Right lung (tissue), 10 donors: ENCODE measurements around the gene OMA1. TPM values are rescaled to one million over a fixed set of nuclear protein-coding genes. Genes with fewer than 3 reads are reported as not detected.
"Not testable (repeated sequence)": the region's sequence is repeated elsewhere in the genome, so short reads cannot be mapped to it uniquely, and the experiment has no call there.

Source experiments
- DNase-seq, 2 donors: peaks; one replicate each; pipeline ENCODE4 v3.0.0-alpha.2; 2013
- long read RNA-seq, 8 donors: transcript quantifications; one replicate each; lab custom pipeline, GENCODE V29; 2026
- polyA plus RNA-seq, 5 donors: library from polyadenylated mRNA; unstranded; fragments of 120-200 nt; gene quantifications; one replicate each; pipeline versions ENCODE4 v1.2.1 to v1.2.3, GENCODE V29; 2013; ENCODE audit warnings: inconsistent platforms in 1 of 5, low replicate concordance in 1 of 5; ENCODE audit not compliant: insufficient read length in 5 of 5, insufficient read depth in 1 of 5

Gene OMA1
- polyA plus RNA-seq: 10 to 100 TPM; 21.7 to 28.4 (median 26.4) TPM
- long read RNA-seq, donor 1: 0 reads
- long read RNA-seq, donor 2: 0 reads
- long read RNA-seq, donor 3: 0 reads
- long read RNA-seq, donor 4: 0 reads
- long read RNA-seq, donor 5: 0 reads
- long read RNA-seq, donor 6: 0 reads
- long read RNA-seq, donor 7: 0 reads
- long read RNA-seq, donor 8: 0 reads

DNA sequence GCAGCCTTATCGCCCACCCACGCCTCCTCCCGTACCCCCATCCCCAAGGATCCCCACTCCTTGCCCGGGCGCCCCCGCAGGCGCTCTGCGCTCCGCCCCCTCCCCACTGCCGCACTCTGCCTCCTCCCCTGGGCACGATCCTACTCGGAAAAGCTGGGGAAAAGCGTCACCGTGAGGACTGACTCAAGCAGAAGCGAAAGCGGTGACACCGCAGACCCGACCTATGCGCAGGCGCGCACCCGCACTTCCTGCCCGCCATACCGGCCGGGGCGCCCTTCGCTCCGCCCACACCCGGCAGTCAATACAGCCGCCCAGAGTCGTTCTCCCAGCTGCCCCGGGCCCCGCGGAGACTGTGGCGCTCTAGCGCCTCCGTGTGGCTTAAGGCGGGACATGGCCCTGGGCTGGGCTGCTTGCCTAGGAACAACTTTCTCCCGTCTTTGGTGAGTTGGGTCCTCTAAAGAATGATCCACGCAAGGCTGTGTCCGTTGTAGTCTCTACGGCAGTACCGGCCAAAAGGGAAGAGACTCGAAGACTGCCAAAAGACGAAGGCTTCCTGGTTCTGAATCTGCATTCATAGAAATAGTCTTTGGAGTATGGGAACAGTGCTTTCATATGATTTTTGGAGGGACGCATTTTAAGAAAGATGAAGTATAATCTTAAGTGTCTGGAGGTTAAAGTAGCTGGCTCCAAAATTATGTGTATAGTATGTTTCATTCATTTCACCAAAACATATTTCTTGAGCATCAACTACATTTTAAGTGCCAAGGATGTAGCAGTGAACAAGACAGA, at the start of gene OMA1:
TSS of gene OMA1 (minus strand) at position 207 of the 789 bp plus-strand sequence. CDS start 7,432 bp downstream, outside the sequence.
- DNase-seq: peak; percentile 98

DNA sequence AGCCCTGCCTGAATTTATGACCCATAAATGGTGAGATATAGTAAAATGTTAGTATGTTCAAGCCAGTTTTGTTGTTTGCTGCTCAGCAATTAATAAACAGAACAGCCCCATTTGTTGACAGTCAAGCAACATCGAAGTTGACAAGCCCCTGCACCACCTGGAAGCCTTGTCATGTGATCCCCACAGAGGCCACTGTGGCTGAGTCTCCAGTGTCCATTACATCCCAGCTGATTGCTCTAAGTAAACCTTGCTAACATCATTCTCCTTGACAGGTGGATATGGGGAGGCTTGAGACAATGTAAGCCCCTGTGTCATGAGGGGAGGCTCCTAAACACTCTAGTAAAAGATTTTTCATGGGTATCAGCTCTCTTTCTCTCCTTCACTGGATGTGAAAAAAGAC, 48.0 kb upstream of the OMA1 start:
- no peak for DNase-seq

DNA sequence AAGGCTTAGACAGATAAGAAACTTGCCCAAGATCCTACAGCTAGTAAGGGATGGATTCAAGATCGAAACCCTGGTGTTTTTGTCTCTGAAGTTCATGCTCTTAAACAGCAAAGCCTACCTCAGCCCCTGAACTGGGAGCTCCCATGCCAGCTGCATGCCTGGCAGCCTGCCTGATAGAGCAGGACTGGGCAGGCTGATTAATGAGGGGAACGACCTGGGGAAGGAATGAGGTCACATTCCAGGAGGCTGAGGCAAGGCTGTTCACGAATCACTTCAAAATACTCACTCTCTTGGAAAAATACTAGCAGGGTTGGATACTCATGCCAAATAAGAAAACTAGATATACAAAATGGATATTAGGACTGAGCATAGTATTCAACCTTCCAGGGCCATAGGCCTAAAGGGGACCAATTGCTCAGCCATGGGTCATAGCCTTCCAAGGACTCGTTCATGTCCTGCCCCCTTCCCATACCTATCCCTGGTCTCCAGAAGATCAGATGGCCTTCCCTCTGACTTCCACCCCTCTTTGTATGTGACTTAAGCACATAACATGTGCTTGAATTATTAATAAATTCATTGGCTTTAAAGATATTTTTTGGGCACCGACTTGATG, 46.1 kb upstream of the OMA1 start:
- DNase-seq: no peak

DNA sequence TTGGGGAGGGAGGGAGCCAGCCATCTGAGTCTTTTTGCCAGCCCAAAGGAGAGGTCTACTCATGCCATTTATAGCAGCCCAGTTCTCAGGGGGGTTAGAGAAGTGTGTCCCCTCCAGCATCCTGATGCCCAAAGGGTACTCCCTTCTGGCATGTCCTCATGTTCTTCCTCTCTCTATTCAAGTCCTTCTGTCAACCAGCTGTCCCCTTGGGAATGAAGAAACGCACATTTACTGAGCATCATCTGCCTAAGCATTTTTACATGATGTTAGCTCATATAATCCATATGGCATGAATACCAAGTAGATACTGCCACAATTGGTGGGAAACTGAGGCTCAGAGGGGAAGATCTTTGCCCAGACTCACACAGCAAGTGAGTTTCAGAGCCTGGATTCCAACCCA, 45.3 kb upstream of the OMA1 start:
- no peak for DNase-seq

DNA sequence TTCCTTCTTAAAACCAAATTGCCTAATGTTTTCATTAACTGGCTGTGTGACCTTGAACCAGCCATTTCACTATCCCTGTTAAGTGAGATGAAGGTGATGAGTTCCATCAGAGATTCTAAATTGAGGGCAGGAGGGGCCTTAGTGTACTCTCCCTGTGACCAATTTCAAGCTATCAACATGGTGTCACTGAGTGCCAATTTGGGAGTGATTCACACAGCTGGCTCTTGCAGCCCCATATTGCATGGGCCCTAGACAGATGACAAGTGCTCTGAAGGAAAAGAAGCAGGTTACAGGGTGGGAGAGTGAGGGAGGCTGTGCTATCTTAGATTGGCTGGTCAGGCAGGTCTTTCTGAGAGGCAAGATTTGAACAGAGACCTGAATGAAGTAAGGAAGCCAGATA, 43.5 kb upstream of the OMA1 start:
- no peak for DNase-seq

DNA sequence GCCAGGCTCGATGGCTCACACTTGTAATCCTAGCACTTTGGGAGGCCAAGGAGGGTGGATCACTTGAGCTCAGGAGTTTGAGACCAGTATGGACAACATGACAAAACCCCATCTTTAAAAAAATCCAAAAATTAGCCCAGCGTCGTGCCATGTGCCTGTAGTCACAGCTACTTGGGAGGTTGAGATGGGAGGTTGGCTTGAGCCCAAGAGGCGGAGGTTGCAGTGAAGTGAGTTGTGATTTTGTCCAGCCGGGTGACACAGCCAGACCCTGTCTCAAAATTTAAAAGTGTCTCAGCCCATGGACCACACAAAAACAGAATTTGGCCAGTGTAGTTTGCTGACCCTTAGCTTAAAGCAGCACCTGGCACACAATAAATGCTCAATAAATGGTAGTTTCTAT, 41.9 kb upstream of the OMA1 start:
- no peak for DNase-seq

DNA sequence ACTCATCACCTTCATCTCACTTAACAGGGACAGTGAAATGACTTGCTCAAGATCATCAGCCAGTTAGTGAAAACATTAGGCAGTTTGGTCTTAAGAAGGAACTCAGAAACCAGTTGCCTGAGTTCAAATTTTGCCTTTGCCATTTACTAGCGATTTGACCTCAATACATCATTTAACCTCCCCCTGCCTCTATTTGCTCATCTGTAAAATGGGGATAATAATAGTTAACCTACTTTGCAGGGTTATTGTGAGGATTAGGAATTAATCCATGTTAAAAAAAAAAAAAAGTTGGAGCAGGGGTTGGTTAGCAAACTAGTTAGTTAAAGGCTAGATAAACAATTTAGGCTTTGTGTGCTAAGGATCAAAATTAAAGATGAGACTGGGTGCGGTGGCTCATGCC, 41.1 kb upstream of the OMA1 start:
- no peak for DNase-seq

DNA sequence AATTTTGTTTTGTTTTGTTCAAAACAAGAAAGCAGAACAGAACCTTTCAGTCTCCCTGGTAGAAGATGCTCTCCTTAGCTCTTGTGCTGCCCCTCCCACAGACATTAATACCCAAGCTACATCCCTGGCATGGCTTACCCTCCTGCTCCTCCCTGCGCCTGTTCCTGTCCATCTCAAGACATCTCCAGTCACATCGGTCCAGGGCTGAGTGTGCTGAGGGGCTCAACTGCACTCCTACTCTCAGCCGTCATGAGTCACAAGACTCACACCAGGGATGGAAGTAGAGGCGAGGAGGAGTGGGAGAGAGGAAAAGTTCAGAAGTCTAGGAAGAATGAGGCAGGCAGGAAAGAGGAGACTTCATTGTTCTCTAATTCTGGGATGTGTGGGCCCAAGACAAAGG, 39.7 kb upstream of the OMA1 start:
- DNase-seq: no peak

DNA sequence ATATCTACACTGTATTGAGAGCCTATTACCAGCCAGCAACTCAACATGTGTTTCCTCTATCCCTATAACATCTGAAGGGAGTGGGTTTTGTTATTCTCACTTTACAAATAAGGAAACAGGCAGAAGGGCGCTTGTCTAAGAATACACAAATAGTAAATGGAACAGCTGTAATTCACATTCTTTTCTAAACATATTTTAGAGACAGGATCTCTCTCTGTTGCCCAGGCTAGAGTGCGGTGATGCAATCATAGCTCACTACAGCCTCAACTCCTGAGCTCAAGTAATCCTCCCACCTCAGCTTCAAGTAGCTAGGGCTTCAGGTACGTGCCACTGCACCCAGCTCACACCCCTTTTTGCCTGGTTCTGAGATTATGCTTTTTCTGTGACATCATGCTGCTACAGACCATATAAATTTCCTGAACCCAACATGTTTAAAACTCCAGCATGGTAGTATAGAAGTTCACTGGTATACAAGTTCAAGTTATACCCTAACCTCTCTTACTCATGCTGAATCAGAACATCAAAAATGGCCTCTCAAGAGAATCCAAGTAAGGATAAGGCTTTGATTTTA, 39.1 kb upstream of the OMA1 start:
- peak; percentile 63 to 67 for DNase-seq

DNA sequence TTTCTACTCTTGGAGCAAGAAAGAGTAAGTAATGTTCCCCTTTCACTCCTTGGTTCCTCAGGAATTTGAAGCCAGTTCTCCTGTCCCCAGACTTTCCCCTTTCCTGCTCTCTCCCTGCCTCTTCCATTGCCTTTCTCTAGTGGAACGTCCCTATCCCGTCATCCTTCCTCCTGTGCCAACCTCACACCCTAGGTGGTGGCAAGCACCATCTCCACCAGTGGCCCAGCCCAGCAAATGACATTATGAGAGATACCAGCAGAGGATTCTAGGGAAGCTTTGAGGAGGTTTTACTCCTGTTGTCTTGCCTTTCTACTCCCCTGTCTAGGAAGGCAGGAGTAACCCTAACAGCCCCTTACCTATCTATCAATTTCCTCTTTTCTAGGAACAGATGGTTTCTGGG, 38.6 kb upstream of the OMA1 start:
- DNase-seq: no peak

DNA sequence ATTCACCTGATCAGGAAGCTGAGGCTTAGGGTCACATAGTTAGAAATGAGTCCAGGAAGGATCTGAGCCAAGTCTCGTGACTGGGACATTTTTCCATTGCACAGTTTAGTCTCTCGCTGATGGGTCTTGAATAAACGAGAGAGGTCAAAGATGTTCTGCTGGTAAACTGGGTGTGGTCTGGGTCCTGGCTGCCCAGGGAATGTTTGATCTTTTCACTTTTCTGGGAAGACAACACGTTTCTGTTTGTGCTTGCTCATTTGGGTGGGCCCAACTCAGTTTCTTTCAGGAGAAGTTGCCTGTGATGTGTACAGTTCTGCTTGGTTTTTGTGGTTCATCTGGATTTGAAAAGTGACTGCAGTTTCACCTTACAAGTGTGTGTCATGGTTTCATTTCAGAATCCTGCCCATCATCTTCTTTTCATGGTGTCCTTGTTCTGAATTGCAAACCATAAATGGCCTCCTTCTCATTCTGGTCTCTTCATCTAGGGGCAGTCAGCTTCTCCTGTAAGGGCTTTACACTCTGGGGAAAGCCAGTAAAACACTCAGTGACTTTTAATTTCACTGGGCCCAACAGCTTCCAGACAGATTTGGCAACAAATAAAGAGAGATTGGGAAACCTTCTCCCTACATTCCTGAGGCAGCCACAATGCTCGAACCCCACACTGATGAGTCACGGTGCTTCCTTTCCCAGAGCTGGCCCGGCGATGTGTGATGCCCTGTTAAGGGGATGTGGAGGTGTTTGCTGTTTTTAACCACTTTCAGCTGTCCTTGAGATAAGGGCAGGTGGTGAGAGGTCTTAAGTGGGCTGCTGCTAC, 37.8 kb upstream of the OMA1 start:
- DNase-seq: peak; percentile 58 to 77

DNA sequence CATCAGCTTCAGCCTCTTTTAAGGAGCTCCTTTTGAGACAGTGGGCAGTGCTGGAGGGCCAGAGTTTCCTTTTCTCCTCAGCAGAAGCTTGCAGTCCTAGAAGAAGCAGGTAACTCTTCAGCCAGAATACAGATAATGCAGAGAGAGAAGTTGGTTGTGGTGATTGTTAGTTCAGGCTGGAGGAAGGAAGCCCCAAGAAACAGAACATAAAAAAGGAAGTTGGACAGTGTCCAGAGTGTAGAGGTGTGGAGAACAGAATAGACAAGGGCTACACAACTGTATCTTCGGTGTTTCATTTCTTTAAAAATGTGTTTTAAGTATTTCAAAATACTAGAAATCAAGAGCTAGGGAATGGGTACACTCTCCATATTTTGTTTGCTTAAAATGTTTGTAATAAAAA, 37.0 kb upstream of the OMA1 start:
- no peak for DNase-seq

DNA sequence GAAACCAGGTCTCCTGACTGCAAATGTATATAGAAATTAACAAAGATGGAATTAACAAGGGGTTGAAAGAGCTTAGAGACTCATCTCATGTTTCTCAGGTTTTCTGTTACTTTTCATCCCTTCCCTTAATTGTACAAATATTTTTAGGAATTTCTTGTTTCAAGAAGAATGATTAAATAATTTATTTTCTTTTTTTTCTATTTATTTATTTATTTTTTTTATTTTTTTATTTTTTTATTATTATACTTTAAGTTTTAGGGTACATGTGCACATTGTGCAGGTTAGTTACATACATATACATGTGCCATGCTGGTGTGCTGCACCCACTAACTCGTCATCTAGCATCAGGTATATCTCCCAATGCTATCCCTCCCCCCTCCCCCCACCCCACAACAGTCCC, 35.6 kb upstream of the OMA1 start:
- not testable (repeated sequence) for DNase-seq

DNA sequence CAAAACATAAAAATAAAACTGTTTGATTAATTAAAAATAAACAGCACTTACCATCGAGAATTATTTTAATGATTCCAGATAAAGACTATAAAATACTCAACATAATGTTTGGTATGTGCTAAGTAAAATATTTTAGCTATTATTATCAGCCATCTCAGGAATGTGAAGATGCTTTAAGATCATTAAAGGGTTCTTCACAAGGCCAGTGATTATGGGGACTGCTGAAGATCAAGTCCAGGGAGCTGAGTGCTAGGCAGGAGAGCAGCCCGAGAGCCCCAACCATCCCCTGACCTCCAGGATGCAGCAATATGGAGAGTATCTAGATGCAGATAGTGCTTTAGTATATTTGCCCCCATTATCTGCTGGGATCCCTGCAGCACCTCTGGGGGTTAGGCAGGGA, 35.1 kb upstream of the OMA1 start:
- DNase-seq: no peak

DNA sequence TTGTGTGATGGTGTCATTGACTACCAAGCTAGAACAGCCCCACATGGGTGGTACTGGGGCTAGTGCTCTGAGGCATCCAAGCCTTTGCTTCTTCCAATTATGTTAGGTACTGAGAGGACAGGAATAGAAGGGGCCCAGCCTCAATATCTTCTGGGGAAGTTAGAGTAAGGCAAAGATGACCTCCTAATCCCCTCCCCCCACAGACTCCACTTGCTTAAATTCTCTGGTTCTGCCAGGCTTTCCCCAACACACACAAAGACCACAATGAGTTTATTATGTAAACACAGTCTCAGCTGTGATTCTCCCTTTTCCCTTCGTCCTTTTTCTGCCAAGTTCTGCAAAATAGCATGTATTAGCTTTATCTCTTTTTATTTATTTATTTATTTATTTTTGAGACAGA, 33.7 kb upstream of the OMA1 start:
- no peak for DNase-seq

DNA sequence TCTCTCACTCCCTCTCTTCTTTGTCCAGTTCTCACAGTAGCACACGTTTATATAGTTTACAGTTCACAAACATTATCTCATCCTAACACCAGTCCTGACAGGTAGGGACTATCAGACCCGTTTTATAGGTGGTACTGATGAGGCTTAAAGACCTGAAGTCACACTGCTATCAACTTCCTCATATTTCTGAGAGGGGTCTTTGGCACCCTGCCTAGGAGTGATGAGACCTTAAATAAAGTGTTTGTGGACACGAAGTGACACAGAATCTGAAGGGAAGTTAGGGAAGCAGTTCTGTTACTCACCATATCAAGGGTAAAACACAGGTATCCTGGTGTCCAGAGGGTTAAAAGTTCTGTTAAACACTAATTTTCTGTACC, 31.1 kb upstream of the OMA1 start:
- DNase-seq: no peak

DNA sequence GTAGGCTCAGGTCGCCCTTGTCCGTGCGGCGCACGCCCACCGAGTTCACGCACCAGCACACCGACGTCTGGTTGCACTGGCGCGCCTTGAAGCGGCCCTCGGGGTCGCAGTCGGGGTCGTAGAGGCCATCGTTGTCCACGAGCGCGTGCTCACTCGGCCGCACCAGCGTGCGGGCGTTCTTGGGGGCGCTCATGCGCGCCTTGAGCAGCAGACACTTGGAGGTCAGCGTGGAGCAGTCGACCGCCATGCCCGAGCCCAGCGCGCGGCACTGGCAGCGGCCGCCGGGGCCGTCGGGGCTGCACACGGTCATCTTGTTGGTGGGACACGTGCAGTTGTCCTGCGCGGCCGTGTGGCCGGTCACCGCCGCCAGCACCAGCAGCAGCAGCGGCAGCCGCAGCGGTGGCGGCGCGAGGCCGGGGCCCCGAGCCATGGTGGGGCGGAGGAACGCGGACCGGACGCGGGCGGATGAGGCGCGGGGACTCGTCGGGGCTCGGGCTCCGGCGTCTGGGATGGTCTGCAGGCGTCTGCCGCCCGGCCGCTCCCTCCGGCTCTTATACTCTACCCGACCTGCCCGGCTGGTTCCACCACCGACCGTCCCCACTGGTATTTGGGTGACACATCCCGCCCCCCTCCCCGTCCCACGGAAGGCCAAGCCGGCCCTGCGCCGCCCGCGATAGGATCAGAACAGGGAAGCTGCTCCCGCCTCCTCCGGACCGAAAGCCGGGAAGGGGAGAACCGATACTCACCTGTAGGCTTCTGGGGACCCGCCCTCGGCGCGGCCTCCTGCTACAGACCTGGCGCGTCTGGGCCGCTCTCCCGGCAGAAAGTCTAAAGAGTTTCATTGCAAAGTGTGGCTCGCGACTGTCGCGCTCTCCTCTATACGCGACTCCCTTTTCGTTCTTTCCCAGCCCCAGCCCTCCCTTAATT, 30.5 kb upstream of the OMA1 start, which contains the start of gene TACSTD2:
TSS of gene TACSTD2 (minus strand) at position 526 of the 927 bp plus-strand sequence. CDS start at position 430, 96 bp downstream.
- DNase-seq: peak in 1 of 2 donors; percentile 56

DNA sequence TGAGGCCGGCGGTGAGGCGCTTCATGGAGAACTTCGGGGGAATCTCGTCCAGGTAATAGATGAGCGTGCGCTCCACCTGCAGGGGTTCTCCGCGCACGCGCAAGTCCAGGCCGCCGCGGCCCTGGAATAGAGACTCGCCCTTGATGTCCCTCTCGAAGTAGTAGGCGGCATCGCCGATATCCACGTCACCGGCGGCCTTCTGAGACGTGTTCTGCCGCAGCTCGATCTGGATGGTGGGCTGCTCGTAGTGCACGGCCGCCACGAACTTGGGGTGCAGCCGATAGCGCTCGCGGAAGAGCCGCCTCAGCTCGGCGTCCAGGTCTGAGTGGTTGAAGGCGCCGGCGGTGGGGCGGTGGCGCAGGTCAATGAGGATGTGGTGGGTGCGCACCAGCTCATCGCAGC, 29.8 kb upstream of the OMA1 start:
- DNase-seq: no peak

DNA sequence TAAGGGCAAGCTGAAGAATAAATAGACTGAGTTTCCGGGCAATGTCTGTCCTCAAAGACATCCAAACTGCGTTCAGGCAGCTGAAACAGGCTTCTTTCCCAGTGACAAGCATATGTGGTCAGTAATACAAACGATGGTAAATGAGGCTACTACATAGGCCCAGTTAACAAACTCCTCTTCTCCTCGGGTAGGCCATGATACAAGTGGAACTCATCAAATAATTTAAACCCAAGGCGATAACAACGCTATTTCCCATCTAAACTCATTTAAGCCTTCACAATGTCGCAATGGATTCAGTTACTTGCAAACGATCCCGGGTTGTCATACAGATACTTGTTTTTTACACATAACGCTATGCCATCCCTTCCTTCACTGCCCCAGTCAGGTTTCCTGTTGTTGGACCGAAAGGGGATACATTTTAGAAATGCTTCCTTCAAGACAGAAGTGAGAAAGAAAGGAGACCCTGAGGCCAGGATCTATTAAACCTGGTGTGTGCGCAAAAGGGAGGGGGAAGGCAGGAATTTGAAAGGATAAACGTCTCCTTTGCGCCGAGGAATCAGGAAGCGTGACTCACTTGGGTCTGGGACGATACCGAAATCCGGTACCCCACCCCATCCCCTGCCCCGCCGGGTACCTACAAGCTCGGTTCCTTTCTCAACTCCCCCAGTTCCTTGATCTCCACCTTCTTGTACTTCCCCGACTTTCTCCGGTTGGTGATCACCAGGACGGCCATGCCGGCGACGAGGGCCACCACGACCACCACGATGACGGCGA, 29.2 kb upstream of the OMA1 start:
- no peak for DNase-seq

DNA sequence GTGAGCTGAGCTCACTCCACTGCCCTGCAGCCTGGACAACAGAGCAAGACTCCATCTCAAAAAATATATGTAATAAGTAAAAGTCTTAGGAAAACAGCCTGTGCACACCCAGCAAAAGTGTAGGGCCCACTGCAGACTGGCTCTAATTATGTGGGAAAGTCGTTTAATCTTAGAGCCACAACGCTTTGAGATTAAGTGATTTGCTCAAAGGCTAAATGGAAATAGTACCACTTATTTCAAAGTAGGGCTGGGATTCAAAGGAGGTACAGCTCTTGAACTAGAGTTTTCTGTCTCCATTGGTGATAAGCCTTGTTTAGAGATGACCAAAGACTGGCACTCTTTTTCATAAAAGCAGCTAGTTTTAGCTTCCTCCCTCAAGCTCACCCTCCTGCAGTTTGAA, 28.3 kb upstream of the OMA1 start:
- DNase-seq: no peak
